ENCODE measurements around the gene ASAP2.
A peak's percentile ranks its signal among the peaks of the same experiment; 100 is the strongest.

ASAP2 gene

GRCh38 chr2:9205963-9206948 is at the start of gene ASAP2:
Gene ASAP2 (plus strand): TSS chr2:9206812. CDS start chr2:9207105, 293 bp downstream.
- peak; percentile 68 for DNase-seq

- peak; percentile 24 for DNase-seq
These were observed 47.5 kb upstream of the ASAP2 start for GRCh38 chr2:9158786-9159779.

DNA sequence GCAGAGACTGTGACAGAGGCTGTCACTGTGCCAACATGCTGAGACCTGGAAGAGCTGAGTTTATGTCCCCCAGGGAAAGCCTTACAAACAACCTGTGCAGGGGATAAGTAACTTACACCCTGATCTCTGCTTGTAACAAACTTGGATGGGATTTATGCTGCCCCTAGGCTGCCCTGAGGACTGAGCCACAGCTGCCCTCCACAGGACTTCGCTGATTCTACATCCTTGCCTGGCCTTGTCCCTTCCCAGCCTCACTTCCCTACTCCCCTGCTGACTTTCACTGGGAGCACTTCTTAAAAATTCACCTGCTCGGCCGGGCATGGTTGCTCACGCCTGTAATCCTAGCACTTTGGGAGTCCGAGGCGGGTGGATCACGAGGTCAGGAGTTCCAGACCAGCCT is 45.9 kb upstream of the ASAP2 start:
- peak; percentile 67 for DNase-seq

DNA sequence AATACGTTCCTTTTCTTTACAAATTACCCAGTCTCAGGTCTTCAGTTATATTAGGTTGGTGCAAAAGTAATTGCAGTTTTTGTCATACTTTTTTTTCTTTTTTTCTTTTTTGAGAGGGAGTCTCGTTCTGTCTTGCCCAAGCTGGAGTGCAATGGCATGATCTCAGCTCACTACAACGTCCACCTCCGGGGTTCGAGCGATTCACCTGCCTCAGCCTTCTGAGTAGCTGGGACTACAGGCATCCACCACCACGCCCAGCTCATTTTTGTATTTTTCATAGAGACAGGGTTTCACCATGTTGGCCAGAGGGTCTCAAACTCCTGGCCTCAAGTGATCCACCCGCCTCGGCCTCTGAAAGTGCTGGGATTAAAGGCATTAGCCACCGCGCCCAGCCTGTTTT is 43.8 kb upstream of the ASAP2 start:
- no peak for DNase-seq

GRCh38 chr2:9163306-9164111 is 43.1 kb upstream of the ASAP2 start:
- DNase-seq = no peak

DNA sequence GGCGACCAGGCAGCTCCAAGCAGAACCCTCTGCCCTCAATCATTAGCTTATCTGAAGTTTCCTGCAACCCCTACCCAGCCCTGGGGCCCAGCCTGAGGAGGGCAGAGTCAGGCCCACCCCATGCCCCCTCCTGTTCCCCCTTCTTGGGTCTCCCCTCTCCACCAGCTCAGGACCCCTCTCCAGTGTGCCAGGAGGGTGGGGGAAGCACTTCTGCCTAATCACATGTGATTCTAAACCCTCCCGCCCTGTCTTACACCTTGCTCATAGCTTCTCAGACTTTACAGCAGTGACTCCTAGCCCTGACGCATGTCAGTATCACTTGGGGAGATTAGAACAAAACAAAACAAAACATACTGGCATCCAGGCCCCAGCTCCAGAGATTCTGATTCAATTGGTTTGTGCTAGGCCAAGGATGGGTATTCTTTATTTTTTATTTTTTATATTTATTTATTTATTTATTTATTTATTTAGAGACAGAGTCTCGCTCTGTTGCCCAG is 42.5 kb upstream of the ASAP2 start:
- no peak for DNase-seq

- no peak for DNase-seq
These were observed 41.0 kb upstream of the ASAP2 start for GRCh38 chr2:9165625-9166024.

GRCh38 chr2:9166579-9167377 is 39.8 kb upstream of the ASAP2 start:
- no peak for DNase-seq

DNA sequence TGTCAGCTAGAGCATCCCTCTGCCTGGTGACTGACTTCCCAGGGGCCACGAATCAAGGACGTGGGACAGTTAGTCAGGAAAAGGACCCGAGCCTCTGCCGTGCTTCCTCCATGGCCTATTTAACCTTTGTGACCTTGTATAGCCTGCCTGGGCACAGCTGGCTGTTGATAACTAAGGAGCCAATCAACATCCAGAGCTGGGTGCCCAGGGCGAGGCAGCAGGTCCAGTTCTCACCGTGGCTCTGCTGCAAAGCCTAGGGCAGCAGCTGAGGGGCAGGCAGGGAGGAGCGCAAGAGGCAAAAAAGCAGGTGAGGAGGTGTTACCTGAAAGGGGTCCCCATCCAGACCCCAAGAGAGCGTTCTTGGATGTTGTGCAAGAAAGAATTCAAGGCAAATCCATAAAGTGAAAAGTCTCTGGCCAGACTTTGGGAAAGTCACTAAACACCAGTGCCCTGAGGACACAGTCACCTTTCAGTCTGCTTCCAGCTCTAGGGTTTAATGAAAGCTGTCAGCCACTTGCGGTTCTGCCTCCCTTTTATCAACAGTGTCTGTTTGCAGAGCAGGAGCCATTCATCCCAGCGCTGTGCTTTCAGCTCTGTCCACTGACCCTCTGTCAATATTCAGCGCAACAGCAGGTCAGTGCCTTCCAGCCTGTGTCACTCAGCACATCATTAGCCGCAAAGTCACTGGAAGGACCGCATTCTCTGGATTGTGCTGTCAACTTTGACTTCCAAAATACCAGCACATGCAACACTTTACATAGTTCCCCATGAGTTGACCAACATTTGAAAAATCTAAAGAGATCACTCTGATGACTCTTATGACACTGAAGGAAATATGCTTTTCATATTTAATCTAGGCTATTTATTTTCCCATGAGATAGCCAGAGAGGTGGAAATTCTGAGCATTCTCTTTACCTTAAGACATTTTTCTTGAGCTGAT is 38.6 kb upstream of the ASAP2 start:
- no peak for DNase-seq

GRCh38 chr2:9168821-9169221 is 37.8 kb upstream of the ASAP2 start:
- no peak for DNase-seq

GRCh38 chr2:9169349-9170107 is 37.1 kb upstream of the ASAP2 start:
- no peak for DNase-seq

- no peak for DNase-seq
These were observed 36.0 kb upstream of the ASAP2 start for GRCh38 chr2:9170458-9171130.

DNA sequence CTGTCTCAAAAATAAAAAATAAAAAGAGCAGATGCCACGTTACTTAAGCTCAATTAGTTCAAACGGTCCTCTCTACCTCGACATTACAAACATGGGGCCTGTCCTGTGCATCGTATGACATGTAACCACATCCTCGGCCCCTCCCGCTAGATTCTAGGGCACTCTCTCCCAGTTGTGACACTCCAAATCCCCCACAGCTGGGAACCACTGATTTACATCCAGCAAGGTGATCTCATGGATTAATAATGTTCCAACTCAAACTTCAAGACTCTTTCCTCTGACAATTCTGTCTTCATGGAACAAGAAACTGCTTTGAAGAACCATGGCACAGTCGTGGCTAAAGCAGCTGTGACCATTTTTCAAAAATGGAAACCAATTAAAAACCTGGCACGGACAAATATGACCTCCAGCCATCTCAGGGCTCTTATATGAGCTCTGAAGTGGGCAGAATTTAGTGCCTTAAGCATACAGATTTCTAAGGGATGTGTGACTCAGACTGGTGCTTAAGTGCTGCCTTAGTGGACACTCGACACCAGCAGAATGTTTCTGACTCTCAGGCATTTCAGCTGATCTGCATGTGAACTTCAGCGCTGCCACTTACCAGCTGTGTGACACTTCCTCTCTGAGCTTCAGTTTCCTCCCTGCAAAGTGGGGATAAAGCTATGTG is 31.7 kb upstream of the ASAP2 start:
- peak; percentile 92 for DNase-seq

GRCh38 chr2:9178110-9178903 is 28.3 kb upstream of the ASAP2 start:
- DNase-seq = no peak

DNA sequence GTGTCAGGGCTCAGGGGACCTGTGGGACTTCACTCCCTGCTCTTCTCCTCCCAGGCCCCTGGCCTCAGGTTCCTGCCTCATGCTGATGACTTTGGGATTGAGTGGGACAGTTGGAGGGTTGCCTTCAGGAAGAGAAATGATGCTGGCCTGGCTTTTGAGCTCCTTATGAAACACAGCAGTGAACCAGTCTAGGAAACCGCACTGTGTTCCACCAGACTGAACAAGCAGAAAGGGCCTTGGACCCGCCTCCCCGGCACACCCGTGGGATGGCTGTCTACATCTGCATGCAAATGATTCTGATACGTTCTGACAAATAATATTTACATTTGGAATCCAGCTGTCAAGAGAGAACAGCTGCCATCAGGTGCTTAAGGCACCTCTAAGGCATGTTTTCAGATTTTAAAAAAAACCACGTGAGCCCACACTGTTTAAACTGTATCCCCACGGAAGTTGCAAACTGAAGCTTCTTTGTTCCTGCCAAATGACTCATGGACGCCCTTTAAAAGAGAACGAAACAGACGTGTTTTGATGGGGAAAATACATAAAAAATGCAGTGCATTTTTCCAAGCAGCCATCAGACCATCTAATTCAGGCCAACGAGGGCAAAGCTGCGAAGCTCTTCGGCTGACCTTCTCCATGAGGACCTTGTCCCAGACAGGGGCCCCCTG is 27.6 kb upstream of the ASAP2 start:
- DNase-seq = peak; percentile 54

- no peak for DNase-seq
These were observed 26.9 kb upstream of the ASAP2 start for GRCh38 chr2:9179572-9180201.
